Measurements from ENCODE around the gene RPS6KA2.
"Not testable (repeated sequence)": the region's sequence is repeated elsewhere in the genome, so short reads cannot be mapped to it uniquely, and the experiment has no call there.

RPS6KA2 gene

GRCh38 chr6:166383802-166384363 lies 243.2 kb downstream of the RPS6KA2 start:
- not testable (repeated sequence) for FAIRE-seq

- FAIRE-seq, result no peak
Observed at GRCh38 chr6:166382933-166383801, 243.9 kb downstream of the RPS6KA2 start, which contains the start of gene MPC1. TSS of gene MPC1 (minus strand) at chr6:166382940. CDS start at chr6:166382876, 64 bp downstream.

- no peak for FAIRE-seq
Observed at GRCh38 chr6:166382500-166382932, 244.5 kb downstream of the RPS6KA2 start.

- FAIRE-seq, result no peak
Observed at GRCh38 chr6:166381733-166382499, 245.1 kb downstream of the RPS6KA2 start.

GRCh38 chr6:166381381-166381732 lies 245.7 kb downstream of the RPS6KA2 start:
- no peak for FAIRE-seq

GRCh38 chr6:166379800-166380199 lies 247.3 kb downstream of the RPS6KA2 start:
- FAIRE-seq, result no peak

- FAIRE-seq, result no peak
Observed at GRCh38 chr6:166379103-166379586, 247.9 kb downstream of the RPS6KA2 start.

- FAIRE-seq, result no peak
Observed at GRCh38 chr6:166377721-166378120, 249.3 kb downstream of the RPS6KA2 start.

GRCh38 chr6:166375013-166375412 lies 252.0 kb downstream of the RPS6KA2 start:
- no peak for FAIRE-seq

GRCh38 chr6:166370489-166370888 lies 256.6 kb downstream of the RPS6KA2 start:
- FAIRE-seq, result no peak

GRCh38 chr6:166369782-166370181 lies 257.3 kb downstream of the RPS6KA2 start:
- no peak for FAIRE-seq

GRCh38 chr6:166366921-166367320 lies 260.1 kb downstream of the RPS6KA2 start:
- no peak for FAIRE-seq

- FAIRE-seq, result no peak
Observed at GRCh38 chr6:166365806-166366205, 261.2 kb downstream of the RPS6KA2 start.

- no peak for FAIRE-seq
Observed at GRCh38 chr6:166365221-166365620, 261.8 kb downstream of the RPS6KA2 start.

GRCh38 chr6:166364456-166364855 lies 262.6 kb downstream of the RPS6KA2 start:
- no peak for FAIRE-seq

- FAIRE-seq, result not testable (repeated sequence)
Observed at GRCh38 chr6:166362427-166362826, 264.6 kb downstream of the RPS6KA2 start.

GRCh38 chr6:166361077-166361429 lies 266.0 kb downstream of the RPS6KA2 start:
- FAIRE-seq, result no peak

GRCh38 chr6:166360243-166361076 lies 266.6 kb downstream of the RPS6KA2 start:
- no peak for FAIRE-seq

Data from endometrium (tissue), 2 donors.